ENCODE measurements around the gene DNAH1.

The DNAH1 gene

GRCh38 chr3:52393131-52393807, 77.2 kb downstream of the DNAH1 start:
- peak in 2 of 3 experiments; percentile 3 to 42 for DNase-seq

- DNase-seq, result no peak
Measured at GRCh38 chr3:52393959-52394670, 78.0 kb downstream of the DNAH1 start.

GRCh38 chr3:52394751-52395502, 78.8 kb downstream of the DNAH1 start:
- no peak for DNase-seq

GRCh38 chr3:52395503-52395865, 79.4 kb downstream of the DNAH1 start:
- DNase-seq, result peak in 1 of 3 experiments; percentile 1

GRCh38 chr3:52396011-52396906, 80.1 kb downstream of the DNAH1 start:
- no peak for DNase-seq

- no peak for DNase-seq
Measured at GRCh38 chr3:52396907-52397591, 80.9 kb downstream of the DNAH1 start.

- no peak for DNase-seq
Measured at GRCh38 chr3:52397676-52398399, 81.7 kb downstream of the DNAH1 start.

- DNase-seq, result no peak
Measured at GRCh38 chr3:52398670-52399081, 82.6 kb downstream of the DNAH1 start.

- no peak for DNase-seq
Measured at GRCh38 chr3:52399131-52399530, 83.0 kb downstream of the DNAH1 start.

GRCh38 chr3:52399593-52399992, 83.5 kb downstream of the DNAH1 start:
- DNase-seq, result no peak

- no peak for DNase-seq
Measured at GRCh38 chr3:52400275-52400793, 84.2 kb downstream of the DNAH1 start.

GRCh38 chr3:52401021-52401420, 84.9 kb downstream of the DNAH1 start:
- DNase-seq, result no peak

GRCh38 chr3:52401551-52401950, 85.4 kb downstream of the DNAH1 start:
- no peak for DNase-seq

- DNase-seq, result no peak
Measured at GRCh38 chr3:52402101-52402521, 86.0 kb downstream of the DNAH1 start.

GRCh38 chr3:52402706-52403270, 86.7 kb downstream of the DNAH1 start:
- no peak for DNase-seq

GRCh38 chr3:52403271-52403841, 87.2 kb downstream of the DNAH1 start:
- DNase-seq, result no peak

GRCh38 chr3:52403955-52404354, 87.8 kb downstream of the DNAH1 start:
- DNase-seq, result no peak

- no peak for DNase-seq
Measured at GRCh38 chr3:52404391-52404790, 88.3 kb downstream of the DNAH1 start.

- DNase-seq, result no peak
Measured at GRCh38 chr3:52405066-52405465, 88.9 kb downstream of the DNAH1 start.

GRCh38 chr3:52405601-52406110, 89.5 kb downstream of the DNAH1 start:
- no peak for DNase-seq

Data from NCI-H1417 (cell line).